ENCODE results near the gene PCIF1.

Gene PCIF1

GRCh38 chr20:45964006-45964400, 29.5 kb downstream of the PCIF1 start:
- ATAC-seq (ENCODE audit: low read depth) (no peak), DNase-seq (ENCODE audit: low spot score) (peak; percentile 72)
- TF ChIP-seq CTCF (IDR thresholded peaks at IDR 0.05; ENCODE audit: poor library complexity, severe bottlenecking) = no peak
- no peak overlapping the region for H3K27ac ChIP-seq (ENCODE audit: poor library complexity, severe bottlenecking)
- H3K36me3 ChIP-seq (ENCODE audit: low read depth) = peaks cover 96% of the 10 kb centered on the region
- H3K9me3 ChIP-seq (ENCODE audit: severe bottlenecking) = no peaks in the 10 kb centered on the region
- no peaks in the 10 kb centered on the region for H3K27me3 ChIP-seq (ENCODE audit: insufficient read depth, poor library complexity, severe bottlenecking)
- H3K4me1 ChIP-seq (ENCODE audit: insufficient read depth, poor library complexity, severe bottlenecking) = no peaks in the 10 kb centered on the region
- H3K4me3 ChIP-seq (ENCODE audit: severe bottlenecking) = no peak overlapping the region

GRCh38 chr20:45965169-45966002, 30.9 kb downstream of the PCIF1 start:
- H3K4me3 ChIP-seq (ENCODE audit: severe bottlenecking) = no peak overlapping the region
- no peak for TF ChIP-seq CTCF (IDR thresholded peaks at IDR 0.05; ENCODE audit: poor library complexity, severe bottlenecking)
- ATAC-seq (ENCODE audit: low read depth) = no peak
- peaks cover 5% of the 10 kb centered on the region for H3K4me1 ChIP-seq (ENCODE audit: insufficient read depth, poor library complexity, severe bottlenecking)
- H3K9me3 ChIP-seq (ENCODE audit: severe bottlenecking) = no peaks in the 10 kb centered on the region
- peaks cover 92% of the 10 kb centered on the region for H3K36me3 ChIP-seq (ENCODE audit: low read depth)
- H3K27me3 ChIP-seq (ENCODE audit: insufficient read depth, poor library complexity, severe bottlenecking) = no peaks in the 10 kb centered on the region
- no peak overlapping the region for H3K27ac ChIP-seq (ENCODE audit: poor library complexity, severe bottlenecking)
- DNase-seq (ENCODE audit: low spot score) = peak; percentile 76

GRCh38 chr20:45967551-45968080, 33.1 kb downstream of the PCIF1 start:
- Histone ChIP-seq H3K4me1 (ENCODE audit: insufficient read depth, poor library complexity, severe bottlenecking) (peaks cover 7% of the 10 kb centered on the region), H3K27me3 (ENCODE audit: insufficient read depth, poor library complexity, severe bottlenecking) (no peaks in the 10 kb centered on the region), H3K27ac (ENCODE audit: poor library complexity, severe bottlenecking) (no peak overlapping the region), H3K36me3 (ENCODE audit: low read depth) (peaks cover 70% of the 10 kb centered on the region), H3K9me3 (ENCODE audit: severe bottlenecking) (no peaks in the 10 kb centered on the region), H3K4me3 (ENCODE audit: severe bottlenecking) (no peak overlapping the region)
- no peak for TF ChIP-seq CTCF (IDR thresholded peaks at IDR 0.05; ENCODE audit: poor library complexity, severe bottlenecking)
- ATAC-seq (ENCODE audit: low read depth) (no peak), DNase-seq (ENCODE audit: low spot score) (peak; percentile 81)

GRCh38 chr20:45968081-45968671, 33.7 kb downstream of the PCIF1 start:
- no peak for TF ChIP-seq CTCF (IDR thresholded peaks at IDR 0.05; ENCODE audit: poor library complexity, severe bottlenecking)
- H3K4me1 ChIP-seq (ENCODE audit: insufficient read depth, poor library complexity, severe bottlenecking) = peaks cover 12% of the 10 kb centered on the region
- no peaks in the 10 kb centered on the region for H3K27me3 ChIP-seq (ENCODE audit: insufficient read depth, poor library complexity, severe bottlenecking)
- H3K36me3 ChIP-seq (ENCODE audit: low read depth) = peaks cover 64% of the 10 kb centered on the region
- H3K9me3 ChIP-seq (ENCODE audit: severe bottlenecking) = no peaks in the 10 kb centered on the region
- no peak for ATAC-seq (ENCODE audit: low read depth)
- no peak overlapping the region for H3K27ac ChIP-seq (ENCODE audit: poor library complexity, severe bottlenecking)
- DNase-seq (ENCODE audit: low spot score) = peak; percentile 83
- H3K4me3 ChIP-seq (ENCODE audit: severe bottlenecking) = no peak overlapping the region
